C4-2B (cell line): Measurements from ENCODE around the gene DNAAF5.

Source experiments
- H3K27ac ChIP-seq: fragments of 450-650 bp; 2 replicates; pipeline ENCODE4 v1.5.1; 2017
- ZFX ChIP-seq: fragments of 450-650 bp; IDR thresholded peaks from 2 replicates; pipeline ENCODE4 v1.6.1; 2017
- TF ChIP-seq, protein P1 (sequence below): fragments of 450-650 bp; conservative IDR thresholded peaks from 2 replicates; pipeline ENCODE4 v1.5.1; 2017; ENCODE audit warnings: mild to moderate bottlenecking

Gene DNAAF5

DNA sequence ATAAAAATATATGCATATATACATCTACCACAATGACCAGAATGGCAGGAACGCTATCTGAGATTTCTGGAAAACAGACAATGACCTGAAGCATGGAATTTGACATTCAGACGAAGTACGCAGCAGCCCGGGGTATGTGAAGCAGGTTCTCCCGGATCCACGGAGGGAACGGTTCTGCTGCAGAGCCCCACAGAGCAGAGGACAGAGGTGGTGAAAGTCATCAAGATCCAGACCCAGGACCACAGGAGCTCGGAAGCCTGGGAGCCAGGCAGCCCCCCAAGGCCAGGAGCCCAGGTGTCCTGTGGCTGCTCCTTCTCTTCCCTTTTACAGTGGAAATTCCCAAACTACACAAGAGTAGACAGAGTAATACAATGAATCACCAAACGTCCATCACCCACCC, 42.1 kb upstream of the DNAAF5 start:
- H3K27ac ChIP-seq, result no peak overlapping the region
- no peak for TF ChIP-seq ZFX
- TF ChIP-seq, protein P1, sequence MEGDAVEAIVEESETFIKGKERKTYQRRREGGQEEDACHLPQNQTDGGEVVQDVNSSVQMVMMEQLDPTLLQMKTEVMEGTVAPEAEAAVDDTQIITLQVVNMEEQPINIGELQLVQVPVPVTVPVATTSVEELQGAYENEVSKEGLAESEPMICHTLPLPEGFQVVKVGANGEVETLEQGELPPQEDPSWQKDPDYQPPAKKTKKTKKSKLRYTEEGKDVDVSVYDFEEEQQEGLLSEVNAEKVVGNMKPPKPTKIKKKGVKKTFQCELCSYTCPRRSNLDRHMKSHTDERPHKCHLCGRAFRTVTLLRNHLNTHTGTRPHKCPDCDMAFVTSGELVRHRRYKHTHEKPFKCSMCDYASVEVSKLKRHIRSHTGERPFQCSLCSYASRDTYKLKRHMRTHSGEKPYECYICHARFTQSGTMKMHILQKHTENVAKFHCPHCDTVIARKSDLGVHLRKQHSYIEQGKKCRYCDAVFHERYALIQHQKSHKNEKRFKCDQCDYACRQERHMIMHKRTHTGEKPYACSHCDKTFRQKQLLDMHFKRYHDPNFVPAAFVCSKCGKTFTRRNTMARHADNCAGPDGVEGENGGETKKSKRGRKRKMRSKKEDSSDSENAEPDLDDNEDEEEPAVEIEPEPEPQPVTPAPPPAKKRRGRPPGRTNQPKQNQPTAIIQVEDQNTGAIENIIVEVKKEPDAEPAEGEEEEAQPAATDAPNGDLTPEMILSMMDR, result no peak

DNA sequence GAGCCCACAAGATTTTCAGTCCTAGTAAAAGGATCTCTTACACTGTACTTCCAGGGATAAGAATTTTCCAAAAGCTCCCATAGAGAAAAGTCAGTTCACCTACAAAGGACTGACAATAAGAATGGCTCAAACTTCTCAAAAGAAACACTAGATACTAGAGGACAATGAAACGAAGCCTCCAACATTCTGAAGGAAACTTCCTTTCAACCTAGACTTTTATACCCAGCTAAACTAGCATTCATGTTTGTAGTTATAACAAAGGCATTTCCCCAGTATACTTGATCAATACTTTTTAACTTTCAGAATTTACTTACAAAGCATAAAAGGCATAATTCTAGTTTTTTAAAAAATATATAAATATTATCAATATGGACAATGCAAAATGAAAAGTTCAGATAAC, 41.0 kb upstream of the DNAAF5 start:
- TF ChIP-seq, protein P1, result no peak
- no peak for TF ChIP-seq ZFX
- H3K27ac ChIP-seq, result no peak overlapping the region

DNA sequence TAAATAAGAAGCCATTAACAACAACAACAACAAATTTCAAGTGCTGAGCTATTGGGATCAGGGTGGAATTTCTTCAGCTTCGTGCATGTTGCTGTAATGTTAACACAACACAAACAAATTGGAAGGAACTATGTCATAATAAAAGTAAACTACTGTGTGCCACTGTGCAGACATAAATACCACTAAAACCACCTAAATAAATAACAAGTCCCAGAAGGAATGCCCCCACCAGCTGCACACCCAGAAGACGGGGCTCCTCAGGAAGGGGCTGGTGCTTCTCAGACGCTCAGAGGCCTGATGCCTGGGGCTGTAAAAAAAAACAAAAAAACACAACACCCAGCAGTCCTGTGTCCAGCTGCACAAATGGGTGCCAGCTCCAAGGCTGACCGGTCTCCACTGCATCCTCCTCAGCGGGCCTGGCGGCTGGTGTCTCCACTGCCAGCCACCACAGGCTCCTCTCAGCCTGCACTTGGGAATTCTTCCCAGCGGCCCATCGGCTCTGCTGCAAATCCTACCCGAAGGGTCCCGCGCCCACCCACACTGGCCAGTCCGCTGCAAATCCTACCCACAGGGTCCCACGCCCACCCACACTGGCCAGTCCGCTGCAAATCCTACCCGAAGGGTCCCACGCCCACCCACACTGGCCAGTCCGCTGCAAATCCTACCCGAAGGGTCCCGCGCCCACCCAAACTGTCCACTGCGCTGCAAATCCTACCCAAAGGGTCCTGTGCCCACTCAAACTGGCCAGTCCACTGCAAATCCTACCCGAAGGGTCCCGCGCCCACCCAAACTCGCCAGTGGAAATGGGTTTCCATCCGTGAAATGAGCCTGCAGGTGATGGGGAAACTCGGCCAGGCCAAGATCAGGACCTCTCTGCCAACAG, 35.8 kb upstream of the DNAAF5 start:
- TF ChIP-seq, protein P1, result no peak
- TF ChIP-seq ZFX, result no peak
- H3K27ac ChIP-seq, result no peak overlapping the region

DNA sequence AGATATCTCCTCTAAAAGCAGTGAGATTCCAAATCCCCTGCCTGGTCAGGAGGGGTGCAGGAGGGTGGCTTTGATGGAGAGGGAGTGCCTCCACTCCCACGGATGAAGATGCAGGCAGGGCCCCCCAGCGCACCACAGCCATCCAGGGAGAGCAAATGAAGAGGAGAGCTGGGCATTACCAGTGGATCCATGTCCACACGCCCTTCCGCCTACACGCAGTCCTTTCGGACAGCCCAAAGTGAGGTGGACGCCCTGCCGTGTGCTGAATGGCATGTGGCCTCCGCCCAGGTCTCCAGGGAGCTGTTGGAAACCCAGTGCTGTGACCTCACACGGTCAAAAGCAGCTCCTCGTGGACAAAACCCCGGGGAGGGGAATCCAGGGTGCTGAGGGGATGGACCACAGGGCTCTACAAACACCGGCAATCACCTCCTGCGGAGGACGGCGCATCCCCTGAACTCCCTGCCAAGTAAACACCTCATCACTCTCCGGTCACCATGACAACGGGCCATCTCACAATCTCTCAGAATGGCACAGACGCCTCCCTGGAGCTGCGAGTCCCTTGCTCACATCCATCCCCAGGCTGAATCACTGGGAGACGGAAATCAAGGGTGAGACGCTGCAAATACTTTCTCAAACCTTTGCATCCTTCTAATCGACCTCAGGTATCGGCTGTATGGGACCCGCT, 35.0 kb upstream of the DNAAF5 start:
- H3K27ac ChIP-seq, result no peak overlapping the region
- no peak for TF ChIP-seq ZFX
- TF ChIP-seq, protein P1, result no peak

DNA sequence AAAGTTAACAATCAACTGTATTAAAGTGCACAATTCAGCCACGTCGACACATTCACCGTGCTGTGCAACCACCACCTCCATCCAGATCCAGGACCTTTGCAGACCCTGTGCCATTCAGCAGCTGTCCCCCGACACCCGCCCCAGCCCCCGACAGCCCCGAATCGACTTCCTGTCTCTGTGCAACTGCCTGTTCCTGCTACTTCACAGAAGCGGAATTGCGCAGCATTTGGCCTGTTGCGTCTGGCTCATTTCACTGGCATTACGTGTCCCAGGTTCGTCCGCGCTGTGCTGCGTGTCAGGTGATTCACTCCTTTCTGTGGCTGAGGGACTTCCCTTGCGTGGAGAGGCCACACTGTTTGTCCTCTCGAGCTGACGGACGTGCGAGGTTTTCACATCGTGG, 33.2 kb upstream of the DNAAF5 start:
- no peak overlapping the region for H3K27ac ChIP-seq
- no peak for TF ChIP-seq ZFX
- TF ChIP-seq, protein P1, result no peak

DNA sequence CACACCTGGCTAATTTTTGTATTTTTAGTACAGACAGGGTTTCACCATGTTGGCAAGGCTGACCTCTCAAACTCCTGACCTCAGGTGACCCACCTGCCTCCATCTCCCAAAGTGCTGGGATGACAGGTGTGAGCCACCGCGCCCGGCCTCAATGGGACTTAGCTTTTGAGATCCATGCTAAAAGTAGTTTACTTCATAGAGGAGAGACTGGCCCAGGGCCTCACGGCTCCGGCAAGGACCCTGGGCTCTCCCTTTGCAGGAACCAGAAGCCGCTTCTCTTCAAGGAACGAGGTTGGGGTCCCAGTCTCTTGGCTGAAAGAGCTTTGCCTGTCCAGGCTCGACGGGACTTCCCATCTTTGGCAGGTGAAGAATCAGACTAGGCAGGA, 30.1 kb upstream of the DNAAF5 start:
- no peak overlapping the region for H3K27ac ChIP-seq
- TF ChIP-seq, protein P1, result no peak
- TF ChIP-seq ZFX, result no peak
